H1 (cell line): ENCODE measurements around the gene CFB. TPM values are rescaled to one million over a fixed set of nuclear protein-coding genes. Genes with fewer than 3 reads are reported as not detected.

Experiments
- CTCF ChIA-PET: fragments of 300-600 bp; sonication (Branson Sonifier 250); formaldehyde crosslinking; loops from one replicate; lab custom pipeline; 2021; ENCODE audit not compliant: partially characterized antibody; lab: Charles Lee
- POLR2A ChIA-PET: fragments of 300-600 bp; sonication (Branson Sonifier 250); formaldehyde crosslinking; loops from one replicate; lab custom pipeline; 2021; ENCODE audit warnings: inconsistent platforms; ENCODE audit not compliant: partially characterized antibody; lab: Charles Lee
- DNase-seq, 2 experiments: peaks; one replicate each; pipeline versions ENCODE4 v3.0.0 to v3.0.0-alpha.2; 2010 to 2022; ENCODE audit warnings: low spot score in 2 of 2, low read depth in 1 of 2, mixed read lengths in 1 of 2
- FAIRE-seq: peaks from 2 replicates; lab custom pipeline; 2011; peaks lifted over from hg19 to GRCh38; lab: Jason Lieb, UNC
- H2AFZ ChIP-seq: 2 replicates; pipeline ENCODE4 v1.8.1; 2012; ENCODE audit warnings: low read length, inconsistent platforms
- H2AK5ac ChIP-seq: 2 replicates; pipeline ENCODE4 v1.6.1; 2013; ENCODE audit warnings: low read depth, low read length
- H2BK120ac ChIP-seq: replicated peaks from 2 replicates; pipeline ENCODE3; 2013; ENCODE audit warnings: low read depth, low read length, inconsistent platforms
- H2BK12ac ChIP-seq: 2 replicates; pipeline ENCODE4 v1.6.1; 2013; ENCODE audit warnings: low read depth, low read length
- H2BK15ac ChIP-seq: 2 replicates; pipeline ENCODE4 v1.6.1; 2013; ENCODE audit warnings: low read length
- H2BK20ac ChIP-seq: 2 replicates; pipeline ENCODE4 v1.6.1; 2013; ENCODE audit warnings: low read length
- H2BK5ac ChIP-seq: 2 replicates; pipeline ENCODE4 v1.6.1; 2013; ENCODE audit warnings: low read depth, low read length
- H3K14ac ChIP-seq: 2 replicates; pipeline ENCODE4 v1.6.1; 2013; ENCODE audit warnings: inconsistent platforms; ENCODE audit not compliant: insufficient read length
- H3K18ac ChIP-seq: 2 replicates; pipeline ENCODE4 v1.6.1; 2013; ENCODE audit warnings: low read length; ENCODE audit errors: extremely low read depth
- H3K23ac ChIP-seq: 2 replicates; pipeline ENCODE4 v1.6.1; 2013; ENCODE audit warnings: inconsistent platforms; ENCODE audit not compliant: insufficient read length
- H3K23me2 ChIP-seq: 2 replicates; pipeline ENCODE4 v1.6.1; 2013; ENCODE audit warnings: low read depth, low read length
- H3K27ac ChIP-seq: 2 replicates; pipeline ENCODE4 v1.6.1; 2011; ENCODE audit warnings: low read depth, low read length, inconsistent platforms
- H3K27me3 ChIP-seq, 4 experiments: replicated peaks in 1 of 4; 1 replicate in 1 of 4; 2 replicates in 3 of 4; pipeline versions ENCODE4 v1.6.1 to v1.8.1; 2011 to 2013; ENCODE audit warnings: low read length in 3 of 4, mild to moderate bottlenecking in 3 of 4, inconsistent platforms in 2 of 4, mixed read lengths in 2 of 4, moderate library complexity in 1 of 4; ENCODE audit not compliant: control insufficient read depth in 3 of 4, insufficient read depth in 3 of 4; ENCODE audit errors: extremely low read depth in 1 of 4
- H3K36me3 ChIP-seq, 4 experiments: 2 replicates each; pipeline versions ENCODE4 v1.6.1 to v1.8.1; 2011 to 2013; ENCODE audit warnings: mild to moderate bottlenecking in 4 of 4, low read length in 3 of 4, moderate library complexity in 2 of 4, control low read depth in 1 of 4, inconsistent platforms in 1 of 4; ENCODE audit not compliant: insufficient read depth in 4 of 4, control insufficient read depth in 2 of 4
- H3K4ac ChIP-seq: replicated peaks from 2 replicates; pipeline ENCODE3; 2013; ENCODE audit warnings: low read length, low read depth, mixed read lengths, inconsistent platforms; ENCODE audit not compliant: insufficient read length
- H3K4me1 ChIP-seq, 4 experiments: replicated peaks in 1 of 4; 1 replicate in 1 of 4; 2 replicates in 3 of 4; pipeline versions ENCODE4 v1.6.1 to v1.8.1; 2011 to 2013; ENCODE audit warnings: low read length in 3 of 4, inconsistent platforms in 2 of 4, mixed read lengths in 1 of 4; ENCODE audit not compliant: insufficient read depth in 4 of 4, control insufficient read depth in 3 of 4
- H3K4me2 ChIP-seq, 2 experiments: 2 replicates each; pipeline versions ENCODE4 v1.6.1 to v1.8.1; 2011 to 2013; ENCODE audit warnings: low read depth in 2 of 2, low read length in 2 of 2, control low read depth in 1 of 2, inconsistent platforms in 1 of 2, mild to moderate bottlenecking in 1 of 2; ENCODE audit not compliant: insufficient read depth in 1 of 2
- H3K4me3 ChIP-seq, 4 experiments: fragments of 200-600, 300-600 bp in 1 of 4; sonication (generic), shearing (Covaris generic), sonication (Bioruptor Twin) in 1 of 4; 2 replicates each; pipeline versions ENCODE4 v1.5.1 to v1.8.1; 2011 to 2016; ENCODE audit warnings: low read length in 4 of 4, low read depth in 3 of 4, control low read depth in 2 of 4, inconsistent platforms in 2 of 4, mild to moderate bottlenecking in 2 of 4, mixed read lengths in 1 of 4, moderate library complexity in 1 of 4; ENCODE audit not compliant: insufficient read depth in 2 of 4; ENCODE audit errors: extremely low read depth in 1 of 4
- H3K56ac ChIP-seq: replicated peaks from 2 replicates; pipeline ENCODE3; 2013; ENCODE audit warnings: low read depth, mild to moderate bottlenecking, mixed read lengths, low read length, inconsistent platforms; ENCODE audit not compliant: insufficient read length
- H3K79me1 ChIP-seq: 2 replicates; pipeline ENCODE4 v1.6.1; 2013; ENCODE audit warnings: low read depth, low read length, control low read depth
- H3K79me2 ChIP-seq, 2 experiments: 2 replicates each; pipeline versions ENCODE4 v1.6.1 to v1.8.1; 2012 to 2013; ENCODE audit warnings: low read length in 2 of 2, mild to moderate bottlenecking in 2 of 2, inconsistent platforms in 1 of 2; ENCODE audit not compliant: insufficient read depth in 2 of 2, control insufficient read depth in 1 of 2
- H3K9ac ChIP-seq, 4 experiments: replicated peaks in 1 of 4; 1 replicate in 1 of 4; 2 replicates in 3 of 4; pipeline versions ENCODE4 v1.6.1 to v1.8.1; 2011 to 2013; ENCODE audit warnings: low read depth in 3 of 4, low read length in 3 of 4, control low read depth in 2 of 4, mild to moderate bottlenecking in 2 of 4, moderate library complexity in 2 of 4, inconsistent platforms in 1 of 4; ENCODE audit errors: extremely low read depth in 1 of 4
- H3K9me3 ChIP-seq, 2 experiments: 2 replicates each; pipeline versions ENCODE4 v1.6.1 to v1.8.1; 2012 to 2013; ENCODE audit warnings: mild to moderate bottlenecking in 2 of 2, moderate library complexity in 2 of 2, control low read depth in 1 of 2, inconsistent platforms in 1 of 2, low read depth in 1 of 2, low read length in 1 of 2, mixed read lengths in 1 of 2; ENCODE audit not compliant: insufficient read depth in 2 of 2
- H4K20me1 ChIP-seq, 2 experiments: replicated peaks in 1 of 2; 2 replicates each; pipeline versions ENCODE3 to v1.8.1; 2011 to 2013; ENCODE audit warnings: inconsistent platforms in 2 of 2, low read length in 2 of 2, mild to moderate bottlenecking in 1 of 2; ENCODE audit not compliant: insufficient read depth in 2 of 2, control insufficient read depth in 1 of 2
- H4K5ac ChIP-seq: 2 replicates; pipeline ENCODE4 v1.6.1; 2013; ENCODE audit warnings: low read length, low read depth, mixed read lengths, inconsistent platforms; ENCODE audit not compliant: insufficient read length
- H4K8ac ChIP-seq: 2 replicates; pipeline ENCODE4 v1.8.0; 2013; ENCODE audit warnings: mild to moderate bottlenecking, moderate library complexity, low read length, inconsistent platforms; ENCODE audit not compliant: insufficient read depth; ENCODE audit errors: extremely low read depth
- H4K91ac ChIP-seq: replicated peaks from 2 replicates; pipeline ENCODE3; 2013; ENCODE audit warnings: low read length, mixed read lengths, inconsistent platforms; ENCODE audit not compliant: insufficient read length
- ASH2L ChIP-seq: fragments of 200-600, 300-600 bp; sonication (generic); IDR thresholded peaks from one replicate; pipeline ENCODE4 v1.7.1; 2017; ENCODE audit warnings: low read length
- CHD2 ChIP-seq: IDR thresholded peaks from 2 replicates; pipeline ENCODE4 v1.6.1; 2012; ENCODE audit warnings: low read length, improper control_type of control experiment
- CREB1 ChIP-seq: IDR thresholded peaks from 2 replicates; pipeline ENCODE4 v1.6.1; 2012; ENCODE audit warnings: inconsistent platforms
- MAFK ChIP-seq: IDR thresholded peaks from 2 replicates; pipeline ENCODE4 v1.6.1; 2012; ENCODE audit warnings: low read depth, mild to moderate bottlenecking, improper control_type of control experiment, low read length
- PHF8 ChIP-seq: fragments of 200-600 bp; sonication (generic); conservative IDR thresholded peaks from 2 replicates; pipeline ENCODE4 v1.7.1; 2012; ENCODE audit warnings: low read depth, mild to moderate bottlenecking, inconsistent platforms, low read length, moderate library complexity
- RNF2 ChIP-seq: fragments of 200-900, 300-1000 bp; sonication (generic); IDR thresholded peaks from 2 replicates; pipeline ENCODE4 v1.7.1; 2016; ENCODE audit warnings: borderline replicate concordance, low read depth, mild to moderate bottlenecking, antibody characterized with exemption, low read length; ENCODE audit not compliant: poor library complexity, severe bottlenecking; ENCODE audit errors: missing control alignments
- RXRA ChIP-seq: IDR thresholded peaks from 2 replicates; pipeline ENCODE4 v1.6.1; 2011; ENCODE audit warnings: low read depth, mild to moderate bottlenecking, low read length, moderate library complexity; ENCODE audit not compliant: insufficient read depth
- SIRT6 ChIP-seq: IDR thresholded peaks from one replicate; pipeline ENCODE4 v1.7.1; 2012; ENCODE audit warnings: low read length, inconsistent platforms
- SIX5 ChIP-seq: IDR thresholded peaks from 2 replicates; pipeline ENCODE4 v1.6.1; 2011; ENCODE audit warnings: mild to moderate bottlenecking, low read depth, low read length
- SP2 ChIP-seq: IDR thresholded peaks from 2 replicates; pipeline ENCODE4 v1.6.1; 2012; ENCODE audit warnings: mild to moderate bottlenecking, low read length, inconsistent platforms
- SP4 ChIP-seq: IDR thresholded peaks from 2 replicates; pipeline ENCODE4 v1.6.1; 2012; ENCODE audit warnings: low read length, inconsistent platforms
- TAF1 ChIP-seq: IDR thresholded peaks from 2 replicates; pipeline ENCODE4 v1.6.1; 2011; ENCODE audit warnings: mild to moderate bottlenecking, low read depth, low read length
- TAF7 ChIP-seq: optimal IDR thresholded peaks from 2 replicates; pipeline ENCODE3; 2011; ENCODE audit warnings: low read depth, mild to moderate bottlenecking, inconsistent platforms, low read length, moderate library complexity, borderline replicate concordance
- USF2 ChIP-seq: IDR thresholded peaks from 2 replicates; pipeline ENCODE4 v1.6.1; 2011; ENCODE audit warnings: low read length, improper control_type of control experiment
- WGBS, 2 experiments: shearing (Covaris generic) in 1 of 2; methylation state at CpG; one replicate each; pipeline versions ENCODE4 v1.1.6 to v1.1.7; 2013 to 2015; ENCODE audit warnings: low lambda C conversion rate in 2 of 2, mixed read lengths in 2 of 2, inconsistent platforms in 1 of 2, low coverage in 1 of 2, missing lambda C conversion rate in 1 of 2; ENCODE audit not compliant: insufficient replicate concordance in 2 of 2, insufficient coverage in 1 of 2, insufficient read length in 1 of 2; ENCODE audit errors: extremely low coverage in 1 of 2, missing lambda C conversion rate in 1 of 2; 5-methylcytosine and 5-hydroxymethylcytosine counted together
- polyA plus RNA-seq, 7 experiments: library from polyadenylated mRNA; depleted of rRNA in 3 of 7; stranded (reverse) in 5 of 7; unstranded in 2 of 7; fragments of >200 nt in 5 of 7; fragments of 200-250 nt in 2 of 7; gene quantifications; 1 replicate in 5 of 7; 2 replicates in 1 of 7; 4 replicates in 1 of 7; pipeline versions ENCODE4 v1.2.1 to v1.2.3, GENCODE V29; 2011 to 2013; ENCODE audit warnings: missing spikeins in 2 of 7, mixed read lengths in 2 of 7
- total RNA-seq: library from RNA; stranded (reverse); fragmentation: NEBNext Ultra II Directional; extraction: Animal tissue kit (Norgen Biotek cat#: 25700); gene quantifications from 2 replicates; pipeline ENCODE4 v1.2.1, GENCODE V29; 2021

Gene CFB
- total and polyA plus RNA-seq, 2 of the 8 experiments (the other 6 are each of a cell fraction or from before 2014, with no cell fraction given), result 0.09 TPM; not detected in 1

DNA sequence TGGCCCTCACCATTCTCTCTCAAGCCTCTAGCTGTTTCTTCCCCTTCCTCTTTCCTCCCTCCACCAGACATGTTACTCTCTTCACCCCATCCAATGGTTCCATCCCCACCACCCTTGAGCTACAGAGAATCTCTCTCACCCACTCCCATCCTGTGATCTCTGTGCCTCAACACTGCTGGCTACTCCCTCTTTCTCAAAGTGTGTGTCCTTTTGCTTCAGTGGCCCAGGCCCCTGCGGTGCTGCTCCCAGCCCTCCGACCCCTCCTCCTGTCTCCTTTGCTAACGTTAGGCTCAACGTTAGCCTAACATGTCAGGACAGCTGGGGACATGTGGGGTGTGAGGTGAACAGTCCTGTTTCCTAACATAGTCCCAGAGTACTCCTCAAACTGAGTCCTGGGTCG lies 7.0 kb downstream of the CFB start:
- Histone ChIP-seq H3K79me1 (no peaks in the 10 kb centered on the region; the same call in 1 of the 2 replicates), H2AK5ac (no peak overlapping the region), H2BK15ac (no peak overlapping the region), H2BK120ac (no peak overlapping the region), H4K91ac (no peak overlapping the region), H3K27me3 (peaks cover 0 to 3% (median 0%) of the 10 kb centered on the region in 4 experiments; a peak in 1 of 7 replicates), H3K23ac (no peak overlapping the region), H3K23me2 (no peaks in the 10 kb centered on the region), H3K4me2 (no peak overlapping the region), H4K5ac (no peak overlapping the region), H3K14ac (no peak overlapping the region), H3K56ac (no peak overlapping the region), H2AFZ (no peak overlapping the region), H3K36me3 (peaks cover 18 to 53% (median 46%) of the 10 kb centered on the region in 4 experiments; a peak in 7 of 8 replicates), H2BK20ac (no peak overlapping the region), H3K9ac (no peak overlapping the region), H3K4ac (no peak overlapping the region), H2BK5ac (no peak overlapping the region), H4K8ac (no peak overlapping the region), H3K27ac (no peak overlapping the region), H3K79me2 (peaks cover 0 to 9% of the 10 kb centered on the region in 2 experiments; a peak in 2 of 4 replicates), H4K20me1 (peaks cover 0 to 2% of the 10 kb centered on the region in 2 experiments), H3K4me3 (no peak overlapping the region), H3K18ac (no peak overlapping the region), H3K9me3 (no peaks in the 10 kb centered on the region), H3K4me1 (peaks cover 0 to 4% (median under 1%) of the 10 kb centered on the region in 4 experiments; a peak in 2 of 7 replicates), H2BK12ac (no peak overlapping the region)
- CTCF ChIA-PET, result interaction anchor here (0.7 to 5.8 kb wide), 34 partner anchors 8 to 317 kb away, joined by 3 to 84 read pairs (median 5); partner anchors contain the start of genes DXO, EHMT2, FKBPL and SKIC2
- no peak for DNase-seq
- POLR2A ChIA-PET, result interaction anchor here (1.0 to 16.4 kb wide), 9 partner anchors 12 to 179 kb away, joined by 3 to 279 read pairs (median 4); partner anchors contain the start of genes DXO and EHMT2
- WGBS, 2 experiments, result 90% methylated on average over 5 of the region's 5 CpGs; no CpG with 5 or more reads in 1 of the 2 experiments
- no peak for FAIRE-seq
- no peak for TF ChIP-seq MAFK
- TF ChIP-seq TAF7, result no peak
- TF ChIP-seq CREB1, result no peak
- TF ChIP-seq ASH2L, result no peak
- TF ChIP-seq TAF1, result no peak
- TF ChIP-seq SP4, result no peak
- TF ChIP-seq CHD2, result no peak
- no peak for TF ChIP-seq SIX5
- TF ChIP-seq USF2, result no peak
- TF ChIP-seq RXRA, result no peak
- no peak for TF ChIP-seq SP2
- TF ChIP-seq PHF8, result no peak
- TF ChIP-seq SIRT6, result no peak
- TF ChIP-seq RNF2, result no peak
